Activated naive CD4-positive, alpha-beta T cell treated with anti-CD3 and anti-CD28 coated beads for 36 hours (primary cell): Measurements from ENCODE around the gene SLC6A12. TPM values are rescaled to one million over a fixed set of nuclear protein-coding genes. Genes with fewer than 3 reads are reported as not detected.

ENCODE experiments used
- CTCF ChIA-PET: fragments of 350-600 bp; sonication (Branson Sonifier 250); formaldehyde crosslinking; loops from one replicate; lab custom pipeline; 2021; ENCODE audit warnings: antibody characterized with exemption; lab: Charles Lee
- DNase-seq: peaks from one replicate; pipeline ENCODE4 v3.0.0-alpha.2; 2020
- H3K27ac Mint-ChIP-seq: one replicate; pipeline ENCODE4 v1.8.0; 2021; ENCODE audit warnings: mild to moderate bottlenecking, mixed read lengths
- H3K27me3 Mint-ChIP-seq: one replicate; pipeline ENCODE4 v1.8.0; 2021; ENCODE audit warnings: low read depth, mixed read lengths
- H3K36me3 Mint-ChIP-seq: one replicate; pipeline ENCODE4 v1.8.0; 2021; ENCODE audit warnings: low read depth, mixed read lengths
- H3K4me1 Mint-ChIP-seq: one replicate; pipeline ENCODE4 v1.8.0; 2021; ENCODE audit warnings: low read depth, mixed read lengths
- H3K4me3 Mint-ChIP-seq: one replicate; pipeline ENCODE4 v1.8.0; 2021; ENCODE audit warnings: mild to moderate bottlenecking, moderate library complexity, mixed read lengths
- H3K9me3 Mint-ChIP-seq: one replicate; pipeline ENCODE4 v1.8.0; 2021; ENCODE audit warnings: mixed read lengths
- intact Hi-C: fragments of 100-400 bp; cut with micrococcal nuclease; formaldehyde crosslinking; loops from one replicate; pipeline ENCODE4 v1.15.1; 2023
- total RNA-seq, 2 experiments: library from RNA; stranded (reverse); gene quantifications; one replicate each; pipeline ENCODE4 v1.2.3, GENCODE V29; 2021

Gene SLC6A12
- total RNA-seq, 2 experiments from 2014 or later: 0.21 TPM; not detected in 1

DNA sequence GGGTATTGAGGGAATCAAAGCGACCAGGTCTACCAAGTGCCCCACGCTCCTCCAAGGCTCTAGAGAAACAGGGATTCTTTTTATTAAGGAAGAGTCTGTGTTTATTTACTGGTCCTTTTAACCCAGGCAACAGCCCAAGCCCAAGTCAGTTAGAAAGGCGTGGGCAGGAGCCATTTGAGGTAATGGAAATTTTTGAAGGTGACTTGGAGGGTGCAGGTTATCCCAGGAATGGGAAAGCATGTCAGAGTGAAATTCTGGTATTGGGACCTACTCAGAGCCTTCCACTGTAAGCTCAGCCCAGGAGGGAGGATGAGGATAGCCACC, 2.9 kb downstream of the SLC6A12 start:
- no peak overlapping the region for H3K27ac Mint-ChIP-seq
- H3K36me3 Mint-ChIP-seq: no peaks in the 10 kb centered on the region
- CTCF ChIA-PET: no interaction called here
- peaks cover 2% of the 10 kb centered on the region for H3K4me1 Mint-ChIP-seq
- H3K9me3 Mint-ChIP-seq: no peaks in the 10 kb centered on the region
- intact Hi-C loops: no loop called here
- DNase-seq: no peak
- H3K4me3 Mint-ChIP-seq: no peak overlapping the region
- peaks cover 34% of the 10 kb centered on the region for H3K27me3 Mint-ChIP-seq

DNA sequence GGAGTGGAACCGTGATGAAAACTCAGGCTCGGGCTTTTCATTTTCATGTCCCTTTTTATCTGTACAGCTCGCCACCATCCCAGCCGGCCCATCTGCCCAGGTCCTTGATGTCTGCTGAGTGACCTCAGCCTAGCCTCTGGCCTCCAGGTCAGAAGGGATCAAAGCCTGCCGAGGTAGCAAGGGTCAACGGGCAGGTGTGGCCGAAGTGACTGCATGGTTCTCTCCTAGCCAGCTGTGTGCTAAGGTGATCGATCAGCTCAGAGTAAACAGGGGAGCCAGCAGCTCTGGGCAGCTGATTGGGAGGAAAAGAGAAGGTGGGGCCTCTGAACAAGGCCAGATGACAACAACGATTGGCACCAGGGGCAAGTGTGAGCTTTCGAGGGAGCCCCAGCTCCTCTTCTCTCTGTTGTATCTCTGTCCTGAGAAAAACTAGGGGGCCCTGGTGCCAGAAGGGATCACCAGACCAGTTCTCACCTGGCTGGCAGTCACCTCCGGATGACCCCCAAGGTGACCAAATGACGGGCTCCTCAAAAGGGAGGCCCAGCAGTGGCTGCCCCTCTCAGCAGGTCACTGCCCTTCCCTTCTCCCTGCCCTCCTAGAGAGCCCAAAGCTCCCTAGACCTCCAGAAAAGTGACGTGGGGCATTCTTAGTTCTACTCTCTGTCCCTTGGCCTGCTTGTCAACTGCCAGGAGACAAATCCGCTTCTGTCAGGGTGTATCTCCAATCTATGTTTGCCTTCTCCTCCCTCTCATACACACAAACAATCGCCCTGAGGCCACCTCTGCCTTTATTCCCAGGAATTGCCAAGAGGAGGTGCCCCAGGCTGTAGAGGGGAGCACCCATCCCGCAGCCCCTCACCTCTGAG, 3.4 kb downstream of the SLC6A12 start:
- no peak for DNase-seq
- intact Hi-C loops: no loop called here
- CTCF ChIA-PET: no interaction called here
- Mint-ChIP-seq H3K27me3 (peaks cover 39% of the 10 kb centered on the region), H3K36me3 (no peaks in the 10 kb centered on the region), H3K4me3 (no peak overlapping the region), H3K27ac (no peak overlapping the region), H3K9me3 (no peaks in the 10 kb centered on the region), H3K4me1 (peaks cover 2% of the 10 kb centered on the region)

DNA sequence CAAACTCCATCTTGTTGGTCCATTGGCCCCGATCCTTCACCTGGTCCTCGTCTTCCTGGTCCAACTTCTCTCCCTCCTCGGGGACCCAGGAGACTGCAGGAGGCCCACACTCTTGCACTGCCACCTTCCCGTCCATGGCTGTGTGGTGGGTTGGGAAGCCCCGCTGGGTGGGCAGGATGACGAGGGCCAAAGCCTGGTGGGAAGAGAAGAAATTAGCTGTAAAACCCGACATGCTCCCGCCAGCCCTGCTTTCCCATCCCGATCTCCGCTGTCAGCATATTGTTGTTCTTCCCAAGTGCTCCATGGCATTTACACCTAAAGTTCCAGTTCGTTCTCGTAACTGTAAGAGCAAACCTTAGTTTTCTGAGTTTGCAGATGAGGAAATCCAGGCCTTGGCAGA, 4.1 kb downstream of the SLC6A12 start:
- no peak overlapping the region for H3K4me3 Mint-ChIP-seq
- H3K27ac Mint-ChIP-seq: no peak overlapping the region
- peaks cover 2% of the 10 kb centered on the region for H3K4me1 Mint-ChIP-seq
- peaks cover 43% of the 10 kb centered on the region for H3K27me3 Mint-ChIP-seq
- DNase-seq: no peak
- H3K36me3 Mint-ChIP-seq: no peaks in the 10 kb centered on the region
- H3K9me3 Mint-ChIP-seq: no peaks in the 10 kb centered on the region
- CTCF ChIA-PET: no interaction called here
- intact Hi-C loops: no loop called here

DNA sequence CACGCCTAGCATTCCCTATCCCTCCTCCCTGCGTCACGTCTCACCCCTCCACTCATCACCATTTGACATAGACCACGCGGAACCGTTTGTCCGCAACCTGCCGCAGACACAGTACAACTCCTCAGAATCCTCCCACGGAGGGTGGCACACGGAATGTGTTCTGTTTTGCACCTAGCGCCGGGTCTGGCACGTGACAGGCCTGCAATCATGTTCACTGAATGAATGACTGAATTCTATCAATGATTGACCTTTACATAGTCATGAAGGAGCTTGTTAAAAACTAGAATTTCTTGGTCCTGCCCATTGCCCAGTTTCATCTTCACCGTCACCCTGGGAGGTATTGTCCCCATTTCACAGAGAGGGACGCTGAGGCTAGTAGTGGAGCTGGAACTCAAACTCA, 4.7 kb downstream of the SLC6A12 start:
- CTCF ChIA-PET: no interaction called here
- intact Hi-C loops: no loop called here
- DNase-seq: no peak
- Mint-ChIP-seq H3K4me1 (peaks cover 2% of the 10 kb centered on the region), H3K27ac (no peak overlapping the region), H3K36me3 (no peaks in the 10 kb centered on the region), H3K27me3 (peaks cover 49% of the 10 kb centered on the region), H3K9me3 (no peaks in the 10 kb centered on the region), H3K4me3 (no peak overlapping the region)

DNA sequence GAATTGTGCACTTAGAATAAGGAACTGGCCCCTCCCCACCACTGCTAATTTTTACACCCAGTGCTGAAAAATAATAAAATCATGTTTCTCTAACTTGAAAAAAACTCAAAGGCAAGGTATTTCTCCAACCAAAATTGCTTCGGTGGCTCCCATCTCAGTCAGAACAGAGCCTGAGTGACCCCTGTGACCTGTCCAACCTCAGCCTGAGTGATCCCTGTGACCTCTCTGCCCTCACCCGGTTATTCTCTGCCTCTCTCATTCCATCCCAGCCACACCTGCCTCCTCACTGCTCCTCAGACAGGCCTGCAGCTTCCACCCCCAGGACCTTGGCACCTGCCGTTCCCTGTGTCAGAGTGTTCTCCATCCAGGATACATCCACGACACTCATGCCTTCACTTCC, 5.1 kb downstream of the SLC6A12 start:
- intact Hi-C loops: no loop called here
- Mint-ChIP-seq H3K4me1 (peaks cover 2% of the 10 kb centered on the region), H3K9me3 (no peaks in the 10 kb centered on the region), H3K27me3 (peaks cover 51% of the 10 kb centered on the region), H3K27ac (no peak overlapping the region), H3K4me3 (no peak overlapping the region), H3K36me3 (no peaks in the 10 kb centered on the region)
- no peak for DNase-seq
- CTCF ChIA-PET: no interaction called here

DNA sequence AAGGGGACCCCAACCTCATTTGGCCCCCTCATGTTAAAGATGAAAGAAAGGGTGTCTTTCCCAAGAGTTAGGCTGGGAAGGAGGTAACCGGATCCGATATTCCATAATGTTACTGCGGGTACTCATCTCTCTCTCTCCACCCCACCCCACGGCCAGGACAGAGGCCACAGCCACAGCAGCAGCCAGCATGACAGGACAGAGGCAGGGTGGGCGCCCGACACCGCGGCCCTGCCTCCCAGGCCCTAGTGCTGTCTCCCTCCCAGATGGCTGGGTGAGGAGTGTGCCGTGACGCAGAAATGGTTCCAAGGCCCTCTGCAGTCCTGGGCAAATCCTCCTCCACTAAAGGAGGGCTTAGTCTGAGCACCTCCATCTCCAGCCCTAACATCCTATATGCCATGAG, 6.2 kb downstream of the SLC6A12 start:
- no peaks in the 10 kb centered on the region for H3K9me3 Mint-ChIP-seq
- CTCF ChIA-PET: no interaction called here
- H3K27ac Mint-ChIP-seq: no peak overlapping the region
- no peak for DNase-seq
- no peak overlapping the region for H3K4me3 Mint-ChIP-seq
- peaks cover 2% of the 10 kb centered on the region for H3K4me1 Mint-ChIP-seq
- peaks cover 45% of the 10 kb centered on the region for H3K27me3 Mint-ChIP-seq
- intact Hi-C loops: no loop called here
- no peaks in the 10 kb centered on the region for H3K36me3 Mint-ChIP-seq

DNA sequence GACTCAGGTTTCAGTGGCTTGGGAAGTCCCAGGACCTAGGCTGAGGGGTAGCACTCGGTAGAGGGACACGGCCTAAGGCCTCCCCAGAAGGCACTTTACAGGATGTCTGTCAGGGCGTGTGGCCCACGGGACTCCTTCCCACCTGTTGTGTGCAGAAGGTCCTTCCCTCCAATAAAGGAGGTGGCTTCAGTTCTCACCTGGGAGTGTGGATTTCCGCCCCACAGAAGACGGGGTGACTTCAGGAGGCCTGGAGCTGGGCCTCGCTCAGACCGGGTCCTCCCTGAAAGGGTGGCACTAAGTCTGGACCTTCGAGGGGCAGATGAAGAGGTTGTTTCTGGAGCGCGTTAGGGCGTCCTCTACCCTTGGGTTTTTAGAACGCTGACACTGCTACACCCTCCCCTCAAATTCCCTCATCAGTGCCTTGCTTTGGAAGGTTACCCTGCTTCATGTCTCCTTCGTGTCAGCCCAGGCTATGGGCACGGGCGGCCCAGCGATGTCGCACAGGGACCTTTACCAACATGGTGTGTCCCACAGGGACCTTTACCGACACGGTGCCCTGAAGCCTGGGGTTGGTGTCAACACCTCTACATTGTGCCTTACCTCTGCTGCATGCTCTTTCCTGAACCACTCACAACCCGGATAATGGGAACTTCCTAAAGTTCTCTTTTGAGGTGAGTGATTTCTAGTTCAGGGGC, 7.1 kb downstream of the SLC6A12 start:
- peaks cover 47% of the 10 kb centered on the region for H3K27me3 Mint-ChIP-seq
- H3K4me3 Mint-ChIP-seq: no peak overlapping the region
- no peak for DNase-seq
- H3K4me1 Mint-ChIP-seq: peaks cover 2% of the 10 kb centered on the region
- H3K36me3 Mint-ChIP-seq: no peaks in the 10 kb centered on the region
- H3K9me3 Mint-ChIP-seq: no peaks in the 10 kb centered on the region
- CTCF ChIA-PET: no interaction called here
- intact Hi-C loops: no loop called here
- no peak overlapping the region for H3K27ac Mint-ChIP-seq

DNA sequence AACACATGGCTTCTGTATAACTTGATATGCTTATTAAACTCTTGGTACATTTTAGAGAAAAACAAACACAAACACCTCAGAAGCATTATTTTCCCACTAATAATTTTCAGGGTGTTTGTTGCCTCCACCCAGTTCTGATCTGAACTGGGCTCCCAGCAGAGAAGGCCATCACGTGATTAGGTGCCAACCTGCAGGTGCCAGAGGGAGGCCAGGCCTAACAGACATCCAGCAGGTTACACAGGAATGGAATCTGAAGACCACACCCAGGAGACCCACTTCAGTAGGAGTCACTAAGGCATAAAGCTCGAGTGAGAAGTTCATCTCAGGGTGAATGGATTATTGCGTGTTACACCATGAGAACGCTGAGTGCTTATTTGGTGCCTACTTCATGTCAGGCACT, 8.9 kb downstream of the SLC6A12 start:
- no peak overlapping the region for H3K27ac Mint-ChIP-seq
- DNase-seq: no peak
- no peaks in the 10 kb centered on the region for H3K36me3 Mint-ChIP-seq
- H3K27me3 Mint-ChIP-seq: peaks cover 54% of the 10 kb centered on the region
- CTCF ChIA-PET: no interaction called here
- H3K4me3 Mint-ChIP-seq: no peak overlapping the region
- intact Hi-C loops: no loop called here
- H3K4me1 Mint-ChIP-seq: peaks cover 2% of the 10 kb centered on the region
- no peaks in the 10 kb centered on the region for H3K9me3 Mint-ChIP-seq

DNA sequence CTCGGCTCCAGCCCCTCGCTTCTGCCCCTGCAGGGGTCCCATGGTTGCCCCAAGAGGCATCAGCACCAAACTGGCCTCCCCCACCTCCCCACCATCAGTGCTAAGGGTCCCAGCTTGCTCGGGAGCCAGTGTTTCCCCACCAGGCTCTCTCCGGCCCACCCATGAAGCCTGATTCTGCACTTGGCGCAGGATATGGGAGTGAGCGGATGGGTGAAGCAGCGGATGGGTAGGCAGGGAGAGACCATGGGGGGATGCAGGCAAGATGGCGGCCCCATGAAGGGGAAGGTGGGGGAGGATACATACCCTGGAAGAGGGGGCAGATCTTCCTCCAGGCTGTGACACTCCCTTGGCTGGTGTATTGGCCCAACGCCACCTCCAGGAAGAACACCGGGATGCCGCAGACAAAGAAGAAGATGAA, 9.7 kb downstream of the SLC6A12 start:
- intact Hi-C loops: no loop called here
- Mint-ChIP-seq H3K27me3 (peaks cover 57% of the 10 kb centered on the region), H3K4me3 (no peak overlapping the region), H3K4me1 (peaks cover 2% of the 10 kb centered on the region), H3K9me3 (no peaks in the 10 kb centered on the region), H3K36me3 (no peaks in the 10 kb centered on the region), H3K27ac (no peak overlapping the region)
- no peak for DNase-seq
- CTCF ChIA-PET: no interaction called here

DNA sequence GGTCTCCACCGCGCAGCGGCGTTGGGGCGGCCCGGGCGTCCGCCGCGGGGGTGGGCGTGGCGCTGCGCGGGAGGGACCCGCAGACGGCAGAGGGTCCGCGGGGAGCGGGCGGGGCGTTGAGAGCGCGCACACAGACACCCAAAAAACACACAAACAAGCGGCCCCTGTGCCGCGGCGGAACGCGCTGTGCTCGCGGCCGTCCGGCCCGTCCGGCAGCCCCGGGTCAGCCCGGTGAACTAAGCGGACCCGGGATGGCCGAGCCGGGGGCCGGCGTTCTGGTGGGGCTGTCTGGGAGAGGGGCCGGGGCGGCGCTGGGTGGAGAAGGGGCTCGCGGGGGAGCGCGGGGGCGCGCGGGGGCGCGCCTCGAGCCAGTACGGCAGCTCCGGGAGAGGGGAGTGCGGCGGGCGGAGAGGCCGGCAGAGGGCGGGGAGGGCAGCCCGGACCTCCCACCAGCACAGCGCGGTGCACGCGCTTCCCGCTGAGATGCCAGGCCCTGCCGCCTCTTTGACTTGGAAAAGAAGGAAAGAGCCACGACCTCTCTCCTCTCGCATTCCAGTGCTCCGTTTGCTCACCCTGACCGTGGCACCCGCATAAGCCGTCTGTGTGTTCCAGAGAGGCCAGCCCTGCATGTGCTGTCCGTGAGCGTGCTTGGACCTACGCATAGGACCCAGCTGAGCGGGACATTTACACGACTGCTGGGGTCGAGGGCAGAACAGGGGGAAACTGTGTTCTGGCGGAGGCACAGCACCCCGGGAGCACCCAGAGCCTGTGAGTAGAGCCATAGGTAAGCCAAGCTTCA, 10.3 kb downstream of the SLC6A12 start:
- CTCF ChIA-PET: interaction anchor here (0.6 kb wide), 1 partner anchor 14 kb away, joined by 3 read pairs; no protein-coding TSS in a partner anchor
- no peak overlapping the region for H3K27ac Mint-ChIP-seq
- H3K4me3 Mint-ChIP-seq: no peak overlapping the region
- intact Hi-C loops: no loop called here
- H3K36me3 Mint-ChIP-seq: no peaks in the 10 kb centered on the region
- no peak for DNase-seq
- peaks cover 52% of the 10 kb centered on the region for H3K27me3 Mint-ChIP-seq
- peaks cover 2% of the 10 kb centered on the region for H3K4me1 Mint-ChIP-seq
- no peaks in the 10 kb centered on the region for H3K9me3 Mint-ChIP-seq

DNA sequence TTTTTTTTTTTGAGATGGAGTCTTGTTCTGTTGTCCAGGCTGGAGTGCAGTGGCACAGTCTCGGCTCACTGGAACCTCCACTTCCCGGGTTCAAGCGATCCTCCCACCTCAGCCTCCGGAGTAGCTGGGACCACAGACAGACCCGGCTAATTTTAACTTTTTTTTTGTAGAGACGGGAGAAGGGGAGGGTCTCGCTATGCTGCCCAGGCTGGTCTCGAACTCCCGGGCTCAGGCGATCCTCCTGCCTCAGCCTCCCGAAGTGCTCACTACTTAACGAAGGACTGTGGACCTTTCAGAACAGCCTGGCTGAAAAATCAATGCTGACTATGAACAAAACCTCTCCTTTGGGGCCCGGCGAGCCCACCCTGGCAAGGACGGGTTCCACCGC, 10.9 kb downstream of the SLC6A12 start:
- Mint-ChIP-seq H3K27me3 (peaks cover 51% of the 10 kb centered on the region), H3K36me3 (no peaks in the 10 kb centered on the region), H3K9me3 (no peaks in the 10 kb centered on the region), H3K4me3 (no peak overlapping the region), H3K4me1 (peaks cover 2% of the 10 kb centered on the region), H3K27ac (no peak overlapping the region)
- intact Hi-C loops: no loop called here
- CTCF ChIA-PET: interaction anchor here (0.6 kb wide), 2 partner anchors 13 to 52 kb away, joined by 3 read pairs; no protein-coding TSS in a partner anchor
- no peak for DNase-seq

DNA sequence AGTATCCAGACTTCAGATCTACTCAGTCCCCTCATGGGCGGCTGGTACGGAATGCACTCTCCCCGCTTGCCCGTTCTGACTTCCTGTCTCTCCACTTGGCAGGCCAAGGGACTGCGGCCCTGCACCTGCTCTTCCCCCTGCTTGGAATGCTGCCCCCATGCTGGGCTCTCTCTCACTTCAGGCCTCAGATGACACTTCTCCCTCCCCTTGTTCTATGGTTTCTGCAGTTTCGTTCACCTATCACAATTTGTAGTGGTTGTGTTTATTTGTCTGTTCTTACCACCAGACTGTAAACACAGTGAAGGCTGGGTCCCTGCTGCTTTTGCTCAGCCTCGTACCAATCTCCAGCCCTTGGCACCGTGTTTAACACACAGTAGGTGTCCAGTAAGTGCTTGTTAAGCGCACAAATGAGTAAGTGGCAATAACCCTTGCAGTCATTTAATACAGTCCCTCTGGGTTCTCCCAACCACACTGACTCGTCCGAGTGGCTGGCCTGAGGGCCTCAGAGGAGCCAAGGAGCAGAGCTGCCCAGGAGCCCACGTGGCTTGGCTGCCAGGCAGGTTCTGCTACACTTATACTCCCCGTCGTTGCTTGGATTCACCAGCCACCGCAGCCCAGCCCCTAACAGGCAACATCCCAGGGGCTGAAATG, 11.8 kb downstream of the SLC6A12 start:
- H3K27me3 Mint-ChIP-seq: peaks cover 47% of the 10 kb centered on the region
- intact Hi-C loops: no loop called here
- peaks cover 2% of the 10 kb centered on the region for H3K4me1 Mint-ChIP-seq
- H3K4me3 Mint-ChIP-seq: no peak overlapping the region
- CTCF ChIA-PET: interaction anchor here (0.6 kb wide), 1 partner anchor 53 kb away, joined by 3 read pairs; no protein-coding TSS in a partner anchor
- H3K36me3 Mint-ChIP-seq: no peaks in the 10 kb centered on the region
- H3K9me3 Mint-ChIP-seq: no peaks in the 10 kb centered on the region
- H3K27ac Mint-ChIP-seq: no peak overlapping the region
- DNase-seq: no peak
